B cell (primary cell): ENCODE measurements around the gene MACIR. TPM values are rescaled to one million over a fixed set of nuclear protein-coding genes. Genes with fewer than 3 reads are reported as not detected.

Source experiments
- ATAC-seq: fragments of 200-7000 bp; cut with Tn5 transposase; one replicate; pipeline ENCODE4 v1.10.0; 2021; ENCODE audit warnings: low read depth, mild to moderate bottlenecking, moderate number of reproducible peaks, moderate library complexity
- CTCF ChIA-PET: fragments of 350-600 bp; sonication (Branson Sonifier 250); formaldehyde crosslinking; loops from one replicate; lab custom pipeline; 2021; ENCODE audit warnings: antibody characterized with exemption, inconsistent platforms; lab: Charles Lee
- POLR2A ChIA-PET: fragments of 350-600 bp; sonication (Branson Sonifier 250); formaldehyde crosslinking; loops from one replicate; lab custom pipeline; 2021; ENCODE audit warnings: antibody characterized with exemption; lab: Charles Lee
- DNase-seq: peaks from one replicate; pipeline ENCODE4 v3.0.0; 2013
- H2AFZ ChIP-seq: 2 replicates; pipeline ENCODE4 v1.6.1; 2012; ENCODE audit warnings: mild to moderate bottlenecking, low read depth, low read length; ENCODE audit not compliant: insufficient read depth, poor library complexity, severe bottlenecking
- H3K27ac ChIP-seq, 2 donors: 1 replicate in 1 of 2; 2 replicates in 1 of 2; pipeline ENCODE4 v1.5.1; 2012 to 2013; ENCODE audit warnings: low read length in 2 of 2, mild to moderate bottlenecking in 2 of 2, moderate library complexity in 1 of 2
- H3K27me3 ChIP-seq, 4 experiments: fragments of 200-600 bp in 1 of 4; sonication (generic) in 1 of 4; replicated peaks in 1 of 4; 1 replicate in 2 of 4; 2 replicates in 2 of 4; pipeline versions ENCODE4 v1.6.1 to v1.7.0; 2013 to 2016; ENCODE audit warnings: low read length in 3 of 4, mild to moderate bottlenecking in 2 of 4, mixed read lengths in 1 of 4, moderate library complexity in 1 of 4; ENCODE audit not compliant: insufficient read depth in 4 of 4, control insufficient read depth in 3 of 4; ENCODE audit errors: control extremely low read depth in 1 of 4
- H3K36me3 ChIP-seq, 2 experiments: replicated peaks in 1 of 2; 1 replicate in 1 of 2; 2 replicates in 1 of 2; pipeline versions ENCODE4 v1.6.1 to v1.7.1; 2013; ENCODE audit warnings: low read length in 1 of 2; ENCODE audit not compliant: insufficient read depth in 2 of 2, control insufficient read depth in 1 of 2; ENCODE audit errors: control extremely low read depth in 1 of 2, extremely low read depth in 1 of 2
- H3K4me1 ChIP-seq, 2 donors: fragments of 200-600 bp in 1 of 2; sonication (generic) in 1 of 2; 1 replicate in 1 of 2; 2 replicates in 1 of 2; pipeline versions ENCODE4 v1.5.1 to v1.6.1; 2013 to 2017; ENCODE audit warnings: low read length in 2 of 2; ENCODE audit not compliant: control insufficient read depth in 2 of 2, insufficient read depth in 2 of 2
- H3K4me2 ChIP-seq: replicated peaks from 2 replicates; pipeline ENCODE3; 2012; ENCODE audit warnings: mild to moderate bottlenecking, low read depth, low read length; ENCODE audit not compliant: poor library complexity, severe bottlenecking
- H3K4me3 ChIP-seq, 5 experiments: fragments of 200-600 bp in 1 of 5; sonication (generic) in 1 of 5; 1 replicate in 3 of 5; 2 replicates in 2 of 5; pipeline versions ENCODE4 v1.5.1 to v1.7.0; 2011 to 2016; ENCODE audit warnings: low read length in 4 of 5, mild to moderate bottlenecking in 4 of 5, low read depth in 2 of 5, control low read depth in 1 of 5, moderate library complexity in 1 of 5; ENCODE audit not compliant: insufficient read depth in 1 of 5; ENCODE audit errors: control extremely low read depth in 1 of 5, extremely low read depth in 1 of 5
- H3K79me2 ChIP-seq: fragments of 200-600 bp; sonication (generic); one replicate; pipeline ENCODE4 v1.6.0; 2016; ENCODE audit warnings: low read length; ENCODE audit not compliant: control insufficient read depth, insufficient read depth
- H3K9ac ChIP-seq: fragments of 200-600 bp; sonication (generic); 2 replicates; pipeline ENCODE4 v1.6.1; 2017; ENCODE audit warnings: mild to moderate bottlenecking, low read length, moderate library complexity
- H3K9me3 ChIP-seq, 3 donors: one replicate each; pipeline versions ENCODE4 v1.6.1 to v1.7.1; 2013; ENCODE audit warnings: low read length in 2 of 3; ENCODE audit not compliant: control insufficient read depth in 2 of 3, insufficient read depth in 1 of 3; ENCODE audit errors: control extremely low read depth in 1 of 3
- H4K20me1 ChIP-seq: 2 replicates; pipeline ENCODE4 v1.6.0; 2012; ENCODE audit warnings: mild to moderate bottlenecking, low read length; ENCODE audit not compliant: insufficient read depth, control insufficient read depth, poor library complexity, severe bottlenecking
- H3K27ac Mint-ChIP-seq: one replicate; pipeline ENCODE4 v1.8.0; 2021; ENCODE audit warnings: mixed read lengths
- H3K27me3 Mint-ChIP-seq: one replicate; pipeline ENCODE4 v1.8.0; 2021; ENCODE audit warnings: mixed read lengths
- H3K4me1 Mint-ChIP-seq: one replicate; pipeline ENCODE4 v1.8.0; 2021; ENCODE audit warnings: mixed read lengths
- H3K4me3 Mint-ChIP-seq: one replicate; pipeline ENCODE4 v1.8.0; 2021; ENCODE audit warnings: mixed read lengths
- H3K9me3 Mint-ChIP-seq: one replicate; pipeline ENCODE4 v1.8.0; 2022; ENCODE audit warnings: mixed read lengths; ENCODE audit not compliant: insufficient read depth
- CTCF ChIP-seq: fragments of 200-600 bp; IDR thresholded peaks from one replicate; pipeline ENCODE4 v1.8.0; 2022; ENCODE audit warnings: antibody characterized with exemption, mild to moderate bottlenecking
- EZH2 ChIP-seq: IDR thresholded peaks from 2 replicates; pipeline ENCODE4 v1.6.1; 2012; ENCODE audit warnings: borderline replicate concordance, low read depth, mild to moderate bottlenecking, moderate library complexity, low read length; ENCODE audit not compliant: insufficient read depth, poor library complexity, severe bottlenecking
- WGBS: methylation state at CpG from one replicate; pipeline ENCODE4 v1.1.5; 2013; ENCODE audit warnings: missing lambda C conversion rate; ENCODE audit not compliant: insufficient coverage; 5-methylcytosine and 5-hydroxymethylcytosine counted together
- intact Hi-C: fragments of 100-400 bp; cut with micrococcal nuclease; formaldehyde crosslinking; loops from one replicate; pipeline ENCODE4 v1.10.0; 2022
- polyA plus RNA-seq: library from polyadenylated mRNA; depleted of rRNA; stranded (reverse); fragments of >200 nt; gene quantifications from 2 replicates; pipeline ENCODE4 v1.2.3, GENCODE V29; 2012
- total RNA-seq, 2 donors: library from RNA; stranded (reverse); fragments of 120-200 nt in 1 of 2; gene quantifications; 1 replicate in 1 of 2; 2 replicates in 1 of 2; pipeline versions ENCODE4 v1.2.3 to v1.2.4, GENCODE V29; 2013 to 2022

Gene MACIR
- total and polyA plus RNA-seq, 2 donors (not counting 1 experiment from before 2014, with no cell fraction given) = 1.3 to 3.3 TPM

- no peaks in the 10 kb centered on the region for H3K4me1 ChIP-seq
- no peak for DNase-seq
- TF ChIP-seq CTCF (no peak), EZH2 (no peak)
- H2AFZ ChIP-seq = no peak overlapping the region
- POLR2A ChIA-PET = no interaction called here
- H3K27ac ChIP-seq = no peak overlapping the region
- 67% methylated on average over 2 of the region's 4 CpGs for WGBS
- H3K4me3 Mint-ChIP-seq = no peak overlapping the region
- ATAC-seq = no peak
- H3K27me3 ChIP-seq = no peaks in the 10 kb centered on the region
- no peaks in the 10 kb centered on the region for H3K9me3 Mint-ChIP-seq
- H3K4me3 ChIP-seq = no peak overlapping the region
- H3K27me3 Mint-ChIP-seq = peaks cover 10% of the 10 kb centered on the region
- H3K79me2 ChIP-seq = no peaks in the 10 kb centered on the region
- H3K9ac ChIP-seq = no peak overlapping the region
- CTCF ChIA-PET = no interaction called here
- H3K9me3 ChIP-seq = no peaks in the 10 kb centered on the region
- no peaks in the 10 kb centered on the region for H3K4me1 Mint-ChIP-seq
- no peaks in the 10 kb centered on the region for H3K36me3 ChIP-seq
- H3K4me2 ChIP-seq = no peak overlapping the region
- H3K27ac Mint-ChIP-seq = no peak overlapping the region
- intact Hi-C loops = no loop called here
- H4K20me1 ChIP-seq = no peaks in the 10 kb centered on the region
These were observed 47.2 kb downstream of the MACIR start for GRCh38 chr5:103305809-103306208.

DNA sequence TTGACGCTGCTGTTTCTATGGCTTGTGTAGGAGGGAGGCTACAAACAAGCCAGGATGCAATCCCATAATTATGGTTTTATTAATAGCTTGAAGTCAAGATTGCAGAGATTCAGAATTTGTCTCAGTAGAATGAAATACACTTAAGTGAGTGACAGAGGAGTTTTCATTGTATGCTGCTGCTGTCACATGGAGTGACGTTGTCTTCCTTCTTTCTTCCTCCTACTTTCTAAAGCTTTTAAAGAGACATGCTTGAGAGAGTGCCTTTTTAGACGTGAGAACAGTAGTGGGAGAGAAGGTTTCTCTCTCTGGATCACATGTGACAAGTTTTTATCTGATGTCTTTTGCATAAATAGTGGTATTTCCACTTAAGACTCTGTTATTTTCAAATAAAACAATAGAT, 48.9 kb downstream of the MACIR start:
- Histone ChIP-seq H3K9ac (no peak overlapping the region), H3K27ac (no peak overlapping the region), H4K20me1 (no peaks in the 10 kb centered on the region), H3K27me3 (no peaks in the 10 kb centered on the region), H3K9me3 (no peaks in the 10 kb centered on the region), H3K79me2 (no peaks in the 10 kb centered on the region), H3K4me3 (no peak overlapping the region), H3K4me2 (no peak overlapping the region), H3K4me1 (no peaks in the 10 kb centered on the region), H2AFZ (no peak overlapping the region), H3K36me3 (no peaks in the 10 kb centered on the region)
- ATAC-seq = no peak
- intact Hi-C loops = no loop called here
- H3K27ac Mint-ChIP-seq = no peak overlapping the region
- DNase-seq = no peak
- ChIA-PET CTCF (no interaction called here), POLR2A (no interaction called here)
- no peak overlapping the region for H3K4me3 Mint-ChIP-seq
- H3K4me1 Mint-ChIP-seq = no peaks in the 10 kb centered on the region
- WGBS = no CpG with 5 or more reads among the region's 3 CpGs
- H3K9me3 Mint-ChIP-seq = no peaks in the 10 kb centered on the region
- TF ChIP-seq EZH2 = no peak
- H3K27me3 Mint-ChIP-seq = peaks cover 20% of the 10 kb centered on the region
